Measurements from ENCODE around the gene PTHLH. TPM values are rescaled to one million over a fixed set of nuclear protein-coding genes. Genes with fewer than 3 reads are reported as not detected.

PTHLH gene
- total and polyA plus RNA-seq, 2 donors (not counting 3 experiments of a cell fraction or from before 2014, with no cell fraction given) = 0.60 to 0.65 TPM

DNA sequence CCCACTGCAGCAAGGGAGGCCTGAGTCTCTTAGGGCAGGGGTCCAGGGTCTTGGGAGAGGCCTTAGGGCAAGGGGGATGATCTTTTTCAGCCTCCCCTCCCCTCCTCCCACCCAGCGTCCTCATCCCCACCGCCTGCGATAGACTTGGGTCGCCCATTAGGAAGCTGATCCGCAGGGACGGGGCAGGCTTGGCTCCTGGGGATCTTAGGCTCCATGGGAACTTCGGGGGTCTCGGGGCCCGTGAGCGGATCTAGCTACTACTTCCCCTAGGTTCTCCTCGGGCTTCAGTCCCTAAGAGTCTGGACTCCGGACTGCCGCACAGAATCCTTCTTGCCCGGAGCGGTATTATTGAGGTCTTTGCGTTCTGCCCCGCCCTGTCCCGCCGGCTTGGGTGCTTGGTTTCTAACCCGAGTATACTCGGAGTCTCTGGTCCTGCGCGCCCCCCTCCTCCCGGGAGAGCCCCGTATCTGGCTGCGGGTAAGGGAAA lies 2.2 kb upstream of the PTHLH start:
- H3K79me2 ChIP-seq (ENCODE audit: control insufficient read depth, insufficient read depth, low read length) = no peaks in the 10 kb centered on the region
- H3K9me1 ChIP-seq (replicated peaks; ENCODE audit: control insufficient read depth, extremely low read depth, insufficient read depth, low read length) = no peaks in the 10 kb centered on the region
- no peak overlapping the region for H3K27ac ChIP-seq (ENCODE audit: insufficient read depth, low read depth, low read length)
- no peak for DNase-seq (ENCODE audit: low read depth, low spot score)
- peaks cover 19% of the 10 kb centered on the region for H3K4me1 ChIP-seq (ENCODE audit: control insufficient read depth, extremely low read depth, insufficient read depth, low read length)
- H4K20me1 ChIP-seq (replicated peaks; ENCODE audit: control insufficient read depth, extremely low read depth, insufficient read depth, low read length) = no peaks in the 10 kb centered on the region
- intact Hi-C loops (cut with micrococcal nuclease) (loop anchor here (5.0 kb wide), 1 partner anchor 48 kb away; no protein-coding TSS in a partner anchor), dilution Hi-C loops (cut with MboI; ENCODE audit: extremely low pct_ligation_motif_present, low sequenced_read_pairs) (no loop called here)
- CTCF ChIA-PET = interaction anchor here (1.9 kb wide), 1 partner anchor 34 kb away, joined by 5 read pairs; no protein-coding TSS in a partner anchor
- H3K9me3 ChIP-seq (replicated peaks; ENCODE audit: control insufficient read depth, insufficient read depth, low read length) = no peaks in the 10 kb centered on the region
- H2AFZ ChIP-seq (ENCODE audit: low read depth, low read length) = peak overlapping the region; percentile 77
- peak overlapping the region; percentile 33 to 55 (median 43) for H3K4me3 ChIP-seq (replicated peaks in 1 of 3; ENCODE audit: insufficient read depth in 1 of 3, low read depth in 1 of 3, low read length in 3 of 3)
- peak overlapping the region; percentile 26 for H3K9ac ChIP-seq (replicated peaks; ENCODE audit: extremely low read depth, insufficient read depth, low read length)
- H3K36me3 ChIP-seq (ENCODE audit: control insufficient read depth in 2 of 2, extremely low read depth in 1 of 2, insufficient read depth in 2 of 2, low read length in 2 of 2) = no peaks in the 10 kb centered on the region
- FAIRE-seq = no peak
- TF ChIP-seq POLR2A (IDR thresholded peaks at IDR 0.05; ENCODE audit: low read depth, low read length) (no peak), EZH2 (IDR thresholded peaks at IDR 0.05; ENCODE audit: borderline replicate concordance, low read depth, low read length, severe bottlenecking) (no peak), POLR2AphosphoS5 (IDR thresholded peaks at IDR 0.05; ENCODE audit: insufficient read depth, low read depth, low read length) (no peak), MAX (IDR thresholded peaks at IDR 0.05; ENCODE audit: insufficient read depth, insufficient read length) (no peak), MYC (IDR thresholded peaks at IDR 0.05; ENCODE audit: low read depth, low read length) (no peak), GATA2 (IDR thresholded peaks at IDR 0.05; ENCODE audit: insufficient read depth, insufficient read length, low read depth, low read length) (no peak), FOS (IDR thresholded peaks at IDR 0.05; ENCODE audit: borderline replicate concordance, insufficient read depth, low read length) (no peak), JUN (IDR thresholded peaks at IDR 0.05; ENCODE audit: borderline replicate concordance, insufficient read depth, insufficient read length, low read depth) (no peak), CTCF (IDR thresholded peaks at IDR 0.05; ENCODE audit: extremely low read depth in 1 of 2, insufficient read depth in 1 of 2, low read depth in 1 of 2, low read length in 2 of 2) (no peak)
- POLR2A ChIA-PET = interaction anchor here (0.7 kb wide), 1 partner anchor 9 kb away, joined by 3 read pairs; no protein-coding TSS in a partner anchor
- H3K4me2 ChIP-seq (ENCODE audit: insufficient read depth, low read length) = peak overlapping the region; percentile 66
- peaks cover 2 to 14% of the 10 kb centered on the region in 2 experiments for H3K27me3 ChIP-seq (ENCODE audit: control insufficient read depth in 2 of 2, insufficient read depth in 2 of 2, low read length in 2 of 2)
- BruUV-seq (replicated peaks) = no TSS peak
